Right ventricle myocardium inferior (tissue), 1 donor: ENCODE measurements around the gene VIM. TPM values are rescaled to one million over a fixed set of nuclear protein-coding genes. Genes with fewer than 3 reads are reported as not detected.

Source experiments
- ATAC-seq: fragments of 200-7000 bp; cut with Tn5 transposase; one replicate; pipeline ENCODE4 v1.9.1; 2020; ENCODE audit warnings: mild to moderate bottlenecking, moderate library complexity
- DNase-seq: peaks from one replicate; pipeline ENCODE4 v3.0.0; 2021; ENCODE audit errors: missing footprints
- intact Hi-C: fragments of 100-400 bp; cut with DNase I; formaldehyde crosslinking; loops from one replicate; pipeline ENCODE4 v1.11.0; 2022
- total RNA-seq: library from RNA; stranded (reverse); fragmentation: NEBNext Ultra II Directional; extraction: Animal tissue kit (Norgen Biotek cat#: 25700); gene quantifications from one replicate; pipeline ENCODE4 v1.2.1, GENCODE V29; 2021
- donor health status: DM: no; HTN: yes; CAD: no; lungs with severe emphysema.

VIM gene
- total RNA-seq, 1 donor from 2014 or later, result 447 TPM

DNA sequence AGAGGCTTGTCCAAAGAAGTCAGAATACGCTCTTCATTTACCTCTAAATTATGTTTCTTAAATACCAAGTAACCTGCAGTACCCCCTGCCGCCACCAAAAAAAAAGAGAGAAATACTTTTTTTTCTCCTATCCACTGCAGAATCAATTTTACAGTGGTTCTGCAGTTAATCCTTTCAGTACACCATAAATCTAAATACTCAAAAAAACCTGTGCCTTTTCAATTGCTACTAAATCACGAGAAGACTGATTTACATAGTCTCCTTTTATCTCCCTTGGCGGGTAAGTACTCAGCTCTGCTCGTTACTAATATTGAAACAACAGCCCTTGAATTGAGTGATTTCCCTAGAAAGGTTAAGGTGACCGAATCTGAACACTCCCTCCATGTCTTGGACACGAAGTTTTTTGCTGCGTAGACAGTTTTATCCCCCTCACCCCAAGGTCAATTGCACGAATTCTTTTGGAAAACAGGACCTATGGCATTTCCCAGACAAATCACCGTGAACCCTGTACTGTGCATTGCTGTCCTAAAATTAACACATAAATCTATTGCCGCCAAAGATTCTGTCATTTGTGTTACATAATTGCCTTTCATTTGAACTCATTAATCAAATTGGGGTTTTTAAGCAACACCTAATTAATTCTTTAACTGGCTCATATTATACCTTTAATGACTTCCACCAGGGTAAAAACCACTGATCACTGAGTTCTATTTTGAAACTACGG, 512 bp upstream of the VIM start:
- ATAC-seq (no peak), DNase-seq (no peak)
- intact Hi-C loops, result loop anchor here (2.0 to 5.0 kb wide), 3 partner anchors 27 to 337 kb away; partner anchors contain the start of gene TRDMT1

DNA sequence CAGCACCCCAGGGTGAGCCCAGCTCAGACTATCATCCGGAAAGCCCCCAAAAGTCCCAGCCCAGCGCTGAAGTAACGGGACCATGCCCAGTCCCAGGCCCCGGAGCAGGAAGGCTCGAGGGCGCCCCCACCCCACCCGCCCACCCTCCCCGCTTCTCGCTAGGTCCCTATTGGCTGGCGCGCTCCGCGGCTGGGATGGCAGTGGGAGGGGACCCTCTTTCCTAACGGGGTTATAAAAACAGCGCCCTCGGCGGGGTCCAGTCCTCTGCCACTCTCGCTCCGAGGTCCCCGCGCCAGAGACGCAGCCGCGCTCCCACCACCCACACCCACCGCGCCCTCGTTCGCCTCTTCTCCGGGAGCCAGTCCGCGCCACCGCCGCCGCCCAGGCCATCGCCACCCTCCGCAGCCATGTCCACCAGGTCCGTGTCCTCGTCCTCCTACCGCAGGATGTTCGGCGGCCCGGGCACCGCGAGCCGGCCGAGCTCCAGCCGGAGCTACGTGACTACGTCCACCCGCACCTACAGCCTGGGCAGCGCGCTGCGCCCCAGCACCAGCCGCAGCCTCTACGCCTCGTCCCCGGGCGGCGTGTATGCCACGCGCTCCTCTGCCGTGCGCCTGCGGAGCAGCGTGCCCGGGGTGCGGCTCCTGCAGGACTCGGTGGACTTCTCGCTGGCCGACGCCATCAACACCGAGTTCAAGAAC, 1.1 kb downstream of the VIM start:
- intact Hi-C loops, result loop anchor here (2.0 to 5.0 kb wide), 3 partner anchors 28 to 338 kb away; partner anchors contain the start of gene TRDMT1
- DNase-seq, result peak; percentile 97
- peak; percentile 86 for ATAC-seq

DNA sequence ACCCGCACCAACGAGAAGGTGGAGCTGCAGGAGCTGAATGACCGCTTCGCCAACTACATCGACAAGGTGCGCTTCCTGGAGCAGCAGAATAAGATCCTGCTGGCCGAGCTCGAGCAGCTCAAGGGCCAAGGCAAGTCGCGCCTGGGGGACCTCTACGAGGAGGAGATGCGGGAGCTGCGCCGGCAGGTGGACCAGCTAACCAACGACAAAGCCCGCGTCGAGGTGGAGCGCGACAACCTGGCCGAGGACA, 1.6 kb downstream of the VIM start:
- intact Hi-C loops, result loop anchor here (2.0 to 5.0 kb wide), 3 partner anchors 29 to 339 kb away; partner anchors contain the start of gene TRDMT1
- no peak for ATAC-seq
- no peak for DNase-seq

DNA sequence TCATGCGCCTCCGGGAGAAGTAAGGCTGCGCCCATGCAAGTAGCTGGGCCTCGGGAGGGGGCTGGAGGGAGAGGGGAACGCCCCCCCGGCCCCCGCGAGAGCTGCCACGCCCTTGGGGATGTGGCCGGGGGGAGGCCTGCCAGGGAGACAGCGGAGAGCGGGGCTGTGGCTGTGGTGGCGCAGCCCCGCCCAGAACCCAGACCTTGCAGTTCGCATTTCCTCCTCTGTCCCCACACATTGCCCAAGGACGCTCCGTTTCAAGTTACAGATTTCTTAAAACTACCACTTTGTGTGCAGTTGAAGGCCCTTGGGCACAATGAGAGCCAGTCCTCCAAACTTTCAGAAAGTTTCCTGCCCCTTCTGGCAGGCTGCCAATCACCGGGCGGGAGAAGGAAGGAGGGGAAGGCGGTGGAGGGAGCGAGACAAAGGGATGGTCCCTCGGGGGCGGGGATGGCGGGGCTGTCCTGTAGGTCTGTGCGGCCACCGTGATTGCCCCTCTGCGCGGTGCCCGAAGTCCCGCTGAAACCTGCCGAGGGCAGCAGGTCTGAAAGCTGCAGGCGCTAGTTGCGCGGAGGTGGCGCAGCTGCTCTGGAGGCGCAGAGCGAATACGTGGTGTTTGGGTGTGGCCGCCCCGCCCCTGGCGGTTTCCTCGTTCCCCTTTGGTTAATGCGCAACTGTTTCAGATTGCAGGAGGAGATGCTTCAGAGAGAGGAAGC, 2.1 kb downstream of the VIM start:
- peak; percentile 95 for DNase-seq
- peak; percentile 52 for ATAC-seq
- intact Hi-C loops, result loop anchor here (2.0 to 5.0 kb wide), 4 partner anchors 29 to 339 kb away; partner anchors contain the start of gene TRDMT1

DNA sequence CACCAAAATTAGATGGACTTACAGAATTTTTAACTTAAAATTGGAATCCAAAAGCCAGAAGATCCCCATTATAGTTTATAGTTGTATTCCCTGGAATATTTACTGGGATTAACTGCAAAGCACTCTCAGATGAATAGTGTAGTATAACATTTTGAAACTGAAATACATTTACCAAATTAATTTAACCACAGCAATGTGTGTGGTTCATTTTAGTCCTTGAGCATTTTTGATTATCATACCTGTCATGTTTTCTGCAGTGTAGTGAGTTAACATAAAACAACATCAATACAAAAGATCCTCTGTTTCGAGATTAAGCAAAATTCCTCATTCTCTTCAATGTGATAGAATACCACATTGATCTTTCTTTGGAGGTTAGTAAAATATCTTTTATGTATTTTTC, 3.7 kb downstream of the VIM start:
- DNase-seq (no peak), ATAC-seq (no peak)
- intact Hi-C loops, result loop anchor here (5.0 kb wide), 1 partner anchor 224 kb away; no protein-coding TSS in a partner anchor

DNA sequence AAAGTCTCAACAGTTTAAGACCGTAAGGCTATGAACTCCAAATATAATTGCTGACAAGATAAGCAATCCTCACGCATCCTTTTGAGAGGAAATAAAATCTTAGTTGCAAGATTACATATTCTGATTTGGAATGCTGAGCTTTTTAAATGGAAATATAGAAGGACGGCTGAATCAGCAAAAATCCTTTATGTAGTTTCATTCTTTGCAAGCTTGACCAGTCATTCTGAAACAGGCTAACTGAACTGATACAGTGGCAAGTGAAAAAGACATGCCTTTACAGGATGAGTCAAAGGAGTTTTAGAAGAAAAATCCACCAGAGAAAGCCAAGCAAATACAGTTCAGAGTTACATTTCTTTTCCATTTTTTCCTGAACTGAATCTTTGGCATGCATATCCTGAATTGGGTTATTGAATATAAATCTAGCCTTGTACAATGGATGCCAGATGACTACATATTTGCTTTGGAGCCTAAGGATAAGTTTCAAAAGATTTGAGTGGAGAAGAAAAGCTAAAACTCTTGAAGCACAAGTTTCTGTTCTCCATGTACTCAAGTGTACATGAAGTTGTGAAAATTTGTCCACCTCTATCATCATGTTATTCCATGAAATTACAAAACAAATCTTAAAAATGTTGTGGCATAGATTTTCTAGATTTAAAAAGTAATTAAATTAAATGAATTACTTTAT, 4.4 kb downstream of the VIM start:
- intact Hi-C loops, result loop anchor here (5.0 kb wide), 1 partner anchor 225 kb away; no protein-coding TSS in a partner anchor
- DNase-seq (no peak), ATAC-seq (no peak)

DNA sequence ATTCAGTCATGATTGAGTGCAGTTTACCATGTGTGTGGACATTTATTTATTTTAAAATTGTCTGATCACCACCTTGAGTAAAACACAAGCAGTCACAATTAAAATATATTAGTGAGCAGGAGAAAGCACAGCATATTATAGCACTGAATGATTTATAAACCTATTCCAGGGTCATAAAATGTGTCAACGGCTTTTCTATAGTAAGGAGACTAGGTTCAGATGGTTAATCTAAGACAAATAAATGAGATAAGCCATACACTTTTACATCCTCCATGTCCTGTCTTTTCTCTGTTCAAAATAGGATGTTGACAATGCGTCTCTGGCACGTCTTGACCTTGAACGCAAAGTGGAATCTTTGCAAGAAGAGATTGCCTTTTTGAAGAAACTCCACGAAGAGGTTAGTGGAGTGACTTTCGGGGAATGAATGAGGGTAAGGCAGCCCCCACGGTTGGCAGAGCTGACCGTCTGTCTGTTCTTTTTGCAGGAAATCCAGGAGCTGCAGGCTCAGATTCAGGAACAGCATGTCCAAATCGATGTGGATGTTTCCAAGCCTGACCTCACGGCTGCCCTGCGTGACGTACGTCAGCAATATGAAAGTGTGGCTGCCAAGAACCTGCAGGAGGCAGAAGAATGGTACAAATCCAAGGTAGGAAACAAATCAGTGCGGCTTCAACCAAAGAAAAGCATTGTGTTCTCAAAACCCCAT, 5.4 kb downstream of the VIM start:
- intact Hi-C loops, result loop anchor here (5.0 kb wide), 1 partner anchor 226 kb away; no protein-coding TSS in a partner anchor
- DNase-seq (no peak), ATAC-seq (no peak)

DNA sequence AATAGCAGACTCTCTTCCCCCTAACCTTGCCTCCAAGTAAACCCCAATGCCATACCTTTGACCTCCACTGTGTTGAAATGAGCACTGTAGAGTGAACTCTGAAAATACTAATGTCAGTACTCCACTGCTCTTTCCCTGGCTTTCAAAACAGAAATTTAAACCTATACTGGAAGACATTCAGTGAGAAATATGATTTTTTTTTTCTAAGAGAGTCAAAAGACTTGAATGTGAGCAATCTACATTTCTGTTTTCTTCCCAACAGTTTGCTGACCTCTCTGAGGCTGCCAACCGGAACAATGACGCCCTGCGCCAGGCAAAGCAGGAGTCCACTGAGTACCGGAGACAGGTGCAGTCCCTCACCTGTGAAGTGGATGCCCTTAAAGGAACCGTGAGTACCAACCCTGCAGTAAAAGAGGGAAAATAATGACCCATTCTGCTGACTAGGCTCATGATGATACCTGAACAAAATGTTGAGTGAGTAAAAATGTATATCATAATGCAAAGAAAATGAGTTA, 6.4 kb downstream of the VIM start:
- intact Hi-C loops, result loop anchor here (5.0 kb wide), 1 partner anchor 227 kb away; no protein-coding TSS in a partner anchor
- DNase-seq (no peak), ATAC-seq (no peak)

DNA sequence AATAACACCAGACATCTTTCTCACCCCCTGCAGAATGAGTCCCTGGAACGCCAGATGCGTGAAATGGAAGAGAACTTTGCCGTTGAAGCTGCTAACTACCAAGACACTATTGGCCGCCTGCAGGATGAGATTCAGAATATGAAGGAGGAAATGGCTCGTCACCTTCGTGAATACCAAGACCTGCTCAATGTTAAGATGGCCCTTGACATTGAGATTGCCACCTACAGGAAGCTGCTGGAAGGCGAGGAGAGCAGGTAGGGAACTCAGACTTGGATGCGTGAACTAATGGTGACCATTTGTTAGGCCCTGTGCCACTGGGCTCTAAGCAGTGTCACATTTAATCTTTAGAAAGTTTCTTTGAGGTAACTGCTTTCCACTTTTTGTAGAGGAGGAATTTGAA, 7.1 kb downstream of the VIM start:
- DNase-seq, result no peak
- ATAC-seq, result no peak
- intact Hi-C loops, result no loop called here

DNA sequence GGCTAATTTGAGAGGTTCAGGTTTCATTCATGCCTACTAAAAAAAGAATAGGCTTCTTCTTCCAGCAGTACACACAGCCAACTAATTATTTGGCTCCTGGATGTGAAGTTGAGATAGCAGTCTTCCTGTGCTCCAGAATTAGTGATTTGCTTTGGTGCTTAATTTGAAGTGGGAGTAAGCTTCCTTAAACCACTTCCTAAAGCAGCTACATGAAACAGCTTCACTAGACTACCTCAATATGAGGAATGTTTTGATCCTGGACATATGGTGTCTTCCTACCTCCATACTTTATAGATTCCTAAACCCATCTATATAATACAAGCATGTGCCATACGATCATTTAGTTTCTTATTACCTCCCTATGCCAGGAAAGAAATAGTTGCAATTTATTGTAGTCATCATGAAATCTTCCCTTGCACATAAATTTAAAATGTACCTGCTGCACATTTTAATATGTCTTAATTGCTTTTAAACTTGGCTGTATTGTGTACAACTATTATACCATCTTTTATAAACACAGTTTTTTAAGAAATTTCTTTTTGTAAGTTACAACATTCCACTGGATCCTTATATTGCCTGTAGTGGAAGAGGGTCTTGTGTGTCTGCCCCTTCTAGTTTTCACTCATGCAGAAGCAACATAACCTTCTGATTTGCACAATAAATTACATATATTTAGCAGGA, 8.6 kb downstream of the VIM start:
- intact Hi-C loops, result no loop called here
- no peak for DNase-seq
- ATAC-seq, result no peak

DNA sequence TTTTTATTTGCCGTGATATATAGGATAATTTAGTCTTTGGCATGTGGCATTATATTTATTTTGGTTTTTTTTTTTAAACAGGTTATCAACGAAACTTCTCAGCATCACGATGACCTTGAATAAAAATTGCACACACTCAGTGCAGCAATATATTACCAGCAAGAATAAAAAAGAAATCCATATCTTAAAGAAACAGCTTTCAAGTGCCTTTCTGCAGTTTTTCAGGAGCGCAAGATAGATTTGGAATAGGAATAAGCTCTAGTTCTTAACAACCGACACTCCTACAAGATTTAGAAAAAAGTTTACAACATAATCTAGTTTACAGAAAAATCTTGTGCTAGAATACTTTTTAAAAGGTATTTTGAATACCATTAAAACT, 9.1 kb downstream of the VIM start:
- ATAC-seq (no peak), DNase-seq (no peak)
- intact Hi-C loops, result no loop called here

DNA sequence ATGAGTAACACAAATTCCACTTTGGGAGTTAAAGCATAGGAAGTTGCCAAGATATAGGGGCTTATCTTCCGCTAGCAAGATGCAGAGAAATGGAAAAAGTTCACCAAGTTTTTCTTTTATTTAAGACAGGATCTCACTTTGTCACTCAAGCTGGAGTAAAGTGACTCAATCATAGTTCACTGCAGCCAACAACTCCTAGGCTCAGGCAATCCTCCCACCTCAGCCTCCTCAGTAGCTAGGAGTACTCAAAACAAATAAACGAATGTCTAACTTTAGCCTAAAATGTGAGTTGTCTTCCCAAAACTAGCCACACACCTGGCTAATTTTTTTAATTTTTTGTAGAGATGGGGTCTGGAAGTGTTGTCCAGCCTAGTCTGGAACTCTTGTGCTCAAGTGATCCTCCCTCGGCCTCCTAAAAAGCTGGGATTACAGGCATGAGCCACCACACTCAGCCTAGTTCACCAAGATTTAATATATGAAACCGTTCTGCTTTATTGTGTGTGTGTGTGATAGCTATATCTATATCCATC, 9.9 kb downstream of the VIM start:
- no peak for DNase-seq
- peak; percentile 18 for ATAC-seq
- intact Hi-C loops, result no loop called here

DNA sequence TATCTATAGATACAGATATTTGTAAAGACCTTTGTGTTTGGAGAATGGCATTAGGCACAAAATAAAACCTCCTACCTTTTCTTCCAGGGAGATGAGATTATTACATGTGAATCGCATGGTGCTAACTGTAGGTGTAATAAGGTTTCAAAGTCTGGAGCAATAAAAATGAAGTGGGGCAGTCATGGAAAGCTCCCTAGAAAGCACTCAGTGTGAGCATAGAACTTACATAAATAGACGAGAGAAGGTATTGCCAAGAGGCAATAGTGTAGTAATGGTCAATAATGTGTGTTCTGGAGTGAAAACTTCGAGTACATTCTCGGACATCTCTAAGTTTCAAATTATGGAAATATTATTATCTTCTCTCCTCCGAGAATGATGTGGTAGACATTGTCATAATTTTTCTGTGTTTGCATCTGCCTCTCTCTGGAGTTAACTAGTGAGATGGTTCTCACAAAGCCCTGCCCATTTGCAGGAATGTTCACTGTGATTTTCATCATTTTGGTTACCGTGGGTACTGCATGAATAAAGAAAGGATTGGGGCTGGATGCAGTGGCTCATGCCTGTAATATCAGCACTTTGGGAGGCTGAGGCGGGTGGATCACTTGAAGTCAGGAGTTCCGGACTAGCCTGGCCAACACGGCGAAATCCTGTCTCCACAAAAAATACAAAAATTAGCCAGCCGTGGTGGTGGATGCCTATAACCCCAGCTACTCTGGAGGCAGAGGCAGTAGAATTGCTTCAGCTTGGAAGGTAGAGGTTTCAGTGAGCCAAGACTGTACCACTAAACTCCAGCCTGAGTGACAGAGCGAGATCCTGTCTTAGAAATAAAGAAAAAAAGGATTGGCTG, 10.6 kb downstream of the VIM start:
- DNase-seq (no peak), ATAC-seq (peak; percentile 49)
- intact Hi-C loops, result no loop called here

DNA sequence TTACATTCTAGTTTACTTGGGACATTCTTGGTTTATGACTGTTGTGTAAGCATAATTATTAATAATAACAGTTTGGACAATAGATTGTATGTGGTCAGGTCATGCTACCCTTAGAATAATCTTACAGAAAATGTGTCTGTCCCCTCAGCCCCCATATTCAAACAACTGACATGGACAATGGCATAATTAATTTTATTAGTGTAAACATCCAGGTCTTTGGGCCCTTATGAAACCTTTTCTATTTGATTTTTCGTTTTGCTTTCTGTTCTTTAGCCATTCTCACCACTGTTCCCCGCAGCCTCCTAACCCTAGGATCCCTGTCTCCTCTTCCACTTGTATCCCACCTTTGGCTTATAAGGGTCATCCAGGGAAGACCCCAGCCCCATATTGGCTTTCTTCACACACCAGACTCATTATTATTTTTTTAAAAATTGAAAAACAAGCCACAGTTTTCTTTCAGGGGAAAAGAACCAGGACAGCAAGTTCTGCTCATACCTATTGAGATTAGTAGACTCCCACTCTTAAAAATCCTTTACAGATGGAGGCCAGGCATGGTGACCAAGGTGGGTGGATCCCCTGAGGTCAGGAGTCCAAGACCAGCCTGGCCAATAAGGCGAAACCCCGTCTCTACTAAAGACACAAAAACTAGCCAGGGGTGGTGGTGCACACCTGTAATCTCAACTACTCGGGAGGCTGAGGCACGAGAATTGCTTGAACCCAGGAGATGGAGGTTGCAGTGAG, 11.5 kb downstream of the VIM start:
- no peak for ATAC-seq
- intact Hi-C loops, result no loop called here
- DNase-seq, result no peak

DNA sequence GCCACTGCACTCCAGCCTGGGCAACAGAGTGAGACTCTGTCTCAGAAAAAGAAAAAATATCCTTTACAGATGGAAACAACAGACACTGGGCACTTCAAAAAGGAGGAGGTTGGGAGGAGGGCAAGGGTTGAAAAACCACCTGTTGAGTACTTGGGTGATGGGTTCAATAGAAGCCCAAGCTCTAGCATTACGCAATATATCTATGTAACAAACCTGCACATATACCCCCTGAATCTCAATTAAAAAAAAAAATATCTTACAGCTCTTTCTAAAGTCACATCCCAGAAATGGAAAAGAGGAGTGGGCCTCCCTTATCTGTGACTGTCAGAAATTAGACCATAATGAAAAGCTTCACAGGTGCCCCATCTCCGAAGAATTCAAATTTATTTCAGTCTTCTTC, 12.1 kb downstream of the VIM start:
- ATAC-seq (no peak), DNase-seq (no peak)
- intact Hi-C loops, result no loop called here

DNA sequence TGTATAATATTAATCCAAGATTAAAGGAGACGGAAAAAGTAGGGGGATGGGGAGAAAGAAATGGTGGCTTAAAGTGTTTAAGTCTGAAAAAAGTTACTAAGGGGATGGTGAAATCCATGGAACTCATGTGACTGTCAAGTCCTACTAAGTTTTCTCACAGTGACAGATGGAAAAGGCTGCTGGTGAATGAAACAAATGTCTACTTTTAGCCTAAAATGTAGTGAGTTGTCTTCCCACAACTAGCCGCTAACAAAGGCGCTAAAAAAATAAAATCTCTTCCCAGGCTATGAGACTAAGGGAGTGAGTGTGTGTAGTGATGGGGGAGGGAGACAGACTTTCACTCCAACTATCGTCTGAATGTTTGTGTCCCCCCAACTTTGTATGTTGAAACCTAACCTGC, 12.6 kb downstream of the VIM start:
- DNase-seq, result no peak
- no peak for ATAC-seq
- intact Hi-C loops, result no loop called here
